OCI-LY7 (cell line): ENCODE results near the gene TMEM144. TPM values are rescaled to one million over a fixed set of nuclear protein-coding genes. Genes with fewer than 3 reads are reported as not detected.

Source experiments
- BruUV-seq: library from RNA; stranded (reverse); fragments of 400-500 nt; replicated peaks from 2 replicates; lab custom pipeline; 2021; lab: Mats Ljungman, UMichigan
- CTCF ChIA-PET: fragments of 300-600 bp; sonication (Branson Sonifier 250); formaldehyde crosslinking; loops from one replicate; lab custom pipeline; 2022; ENCODE audit warnings: antibody characterized with exemption; ENCODE audit not compliant: unreplicated experiment; lab: Charles Lee
- POLR2A ChIA-PET: fragments of 300-600 bp; sonication (Branson Sonifier 250); formaldehyde crosslinking; loops from one replicate; lab custom pipeline; 2022; ENCODE audit warnings: antibody characterized with exemption; lab: Charles Lee
- DNase-seq: peaks from one replicate; pipeline ENCODE4 v3.0.0-alpha.2; 2015; ENCODE audit warnings: low spot score
- H2AFZ ChIP-seq: fragments of 200-600 bp; sonication (generic), shearing (Covaris generic); 2 replicates; pipeline ENCODE4 v1.6.1; 2014; ENCODE audit warnings: mild to moderate bottlenecking, antibody characterized with exemption, low read length, moderate library complexity
- H3K27ac ChIP-seq: fragments of 200-600 bp; sonication (generic); 2 replicates; pipeline ENCODE4 v1.5.1; 2014; ENCODE audit warnings: mixed run types, low read depth, mild to moderate bottlenecking, moderate library complexity, low read length, inconsistent platforms; ENCODE audit not compliant: poor library complexity, severe bottlenecking
- H3K36me3 ChIP-seq: fragments of 200-600 bp; sonication (generic); 2 replicates; pipeline ENCODE4 v1.6.1; 2014; ENCODE audit warnings: mild to moderate bottlenecking, antibody characterized with exemption, low read length, moderate library complexity, mixed read lengths; ENCODE audit not compliant: insufficient read depth
- H3K4me1 ChIP-seq: fragments of 200-600 bp; sonication (generic); 2 replicates; pipeline ENCODE4 v1.5.1; 2014; ENCODE audit warnings: mild to moderate bottlenecking, low read length; ENCODE audit not compliant: insufficient read depth, poor library complexity, severe bottlenecking
- H3K4me2 ChIP-seq: fragments of 200-600 bp; sonication (generic); 2 replicates; pipeline ENCODE4 v1.6.1; 2014; ENCODE audit warnings: mild to moderate bottlenecking, low read length
- H3K4me3 ChIP-seq: fragments of 200-600 bp; sonication (generic); 2 replicates; pipeline ENCODE4 v1.5.1; 2014; ENCODE audit warnings: mild to moderate bottlenecking, low read depth, low read length; ENCODE audit not compliant: poor library complexity, severe bottlenecking
- H3K79me2 ChIP-seq: fragments of 200-600 bp; sonication (generic); 2 replicates; pipeline ENCODE4 v1.6.1; 2016; ENCODE audit warnings: low read depth, mild to moderate bottlenecking, low read length, moderate library complexity, mixed read lengths; ENCODE audit not compliant: insufficient read depth
- H3K9me2 ChIP-seq: fragments of 200-600 bp; sonication (generic); 2 replicates; pipeline ENCODE4 v1.6.1; 2016; ENCODE audit warnings: mild to moderate bottlenecking, low read length, mixed read lengths; ENCODE audit not compliant: insufficient read depth
- H3K9me3 ChIP-seq: fragments of 200-600 bp; sonication (generic); 2 replicates; pipeline ENCODE4 v1.6.1; 2014; ENCODE audit warnings: mild to moderate bottlenecking, mixed run types, low read length, mixed read lengths
- H4K20me1 ChIP-seq: fragments of 200-600 bp; sonication (generic); 2 replicates; pipeline ENCODE4 v1.6.1; 2014; ENCODE audit warnings: mild to moderate bottlenecking, antibody characterized with exemption, low read length, moderate library complexity, mixed read lengths; ENCODE audit not compliant: insufficient read depth
- EZH2phosphoT487 ChIP-seq: fragments of 200-600 bp; sonication (generic); IDR thresholded peaks from 2 replicates; pipeline ENCODE4 v1.6.1; 2018; ENCODE audit warnings: low read depth, borderline replicate concordance, mild to moderate bottlenecking, mixed run types, antibody characterized with exemption, low read length, moderate library complexity, mixed read lengths
- intact Hi-C: fragments of 100-400 bp; cut with micrococcal nuclease; formaldehyde crosslinking; loops from one replicate; pipeline ENCODE4 v1.10.0; 2022; ENCODE audit not compliant: unreplicated experiment
- total RNA-seq, 2 experiments: library from RNA; depleted of rRNA in 1 of 2; stranded (reverse); fragments of >200 nt in 1 of 2; shearing (Covaris generic) in 1 of 2; gene quantifications; 2 replicates each; pipeline ENCODE4 v1.2.3, GENCODE V29; 2014 to 2022
- TF ChIP-seq, protein P1 (sequence below): fragments of 200-600 bp; sonication (generic); conservative IDR thresholded peaks from 2 replicates; pipeline ENCODE4 v1.5.1; 2014; ENCODE audit warnings: mild to moderate bottlenecking, antibody characterized with exemption, low read length, moderate library complexity, mixed read lengths

Gene TMEM144
- total RNA-seq, 2 experiments from 2014 or later = 0.30 TPM; not detected in 1

DNA sequence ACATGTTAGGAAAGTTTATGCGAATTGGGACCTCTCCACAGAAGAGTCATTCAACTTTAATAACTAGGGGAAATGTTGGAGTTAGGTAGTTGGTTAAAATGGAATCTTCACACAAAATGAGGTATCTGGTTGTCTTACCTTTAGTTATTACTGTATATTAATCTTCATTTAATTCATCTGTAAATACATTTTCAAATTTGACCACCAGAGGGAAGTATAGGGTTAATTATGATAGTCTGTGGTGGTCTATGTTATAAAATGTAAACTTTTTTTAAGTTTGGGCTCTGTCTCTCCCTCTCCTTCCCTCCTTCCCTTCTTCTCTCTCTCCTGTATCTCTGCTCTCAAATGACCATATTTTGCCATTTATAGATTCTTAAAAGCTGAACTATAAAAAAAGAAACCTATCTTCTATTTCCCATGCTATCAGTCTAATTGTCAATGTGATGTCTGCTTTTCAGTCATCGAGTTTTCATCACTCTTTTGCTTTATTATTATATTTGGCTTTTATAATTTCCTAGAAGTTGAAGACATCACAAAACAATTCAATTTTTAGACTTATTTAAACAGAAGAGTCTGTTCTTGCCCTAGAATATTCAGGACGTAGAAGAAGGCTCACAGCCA, 49.8 kb downstream of the TMEM144 start:
- Histone ChIP-seq H2AFZ (no peak overlapping the region), H3K79me2 (no peaks in the 10 kb centered on the region), H4K20me1 (no peaks in the 10 kb centered on the region), H3K4me2 (no peak overlapping the region), H3K36me3 (no peaks in the 10 kb centered on the region), H3K9me3 (no peaks in the 10 kb centered on the region), H3K4me1 (no peaks in the 10 kb centered on the region), H3K4me3 (no peak overlapping the region), H3K9me2 (no peaks in the 10 kb centered on the region), H3K27ac (no peak overlapping the region)
- no TSS peak for BruUV-seq
- POLR2A ChIA-PET = interaction anchor here (0.9 kb wide), 1 partner anchor 330 kb away, joined by 3 read pairs; no protein-coding TSS in a partner anchor
- CTCF ChIA-PET = no interaction called here
- peak; percentile 29 for DNase-seq
- no peak for TF ChIP-seq EZH2phosphoT487
- TF ChIP-seq, protein P1, sequence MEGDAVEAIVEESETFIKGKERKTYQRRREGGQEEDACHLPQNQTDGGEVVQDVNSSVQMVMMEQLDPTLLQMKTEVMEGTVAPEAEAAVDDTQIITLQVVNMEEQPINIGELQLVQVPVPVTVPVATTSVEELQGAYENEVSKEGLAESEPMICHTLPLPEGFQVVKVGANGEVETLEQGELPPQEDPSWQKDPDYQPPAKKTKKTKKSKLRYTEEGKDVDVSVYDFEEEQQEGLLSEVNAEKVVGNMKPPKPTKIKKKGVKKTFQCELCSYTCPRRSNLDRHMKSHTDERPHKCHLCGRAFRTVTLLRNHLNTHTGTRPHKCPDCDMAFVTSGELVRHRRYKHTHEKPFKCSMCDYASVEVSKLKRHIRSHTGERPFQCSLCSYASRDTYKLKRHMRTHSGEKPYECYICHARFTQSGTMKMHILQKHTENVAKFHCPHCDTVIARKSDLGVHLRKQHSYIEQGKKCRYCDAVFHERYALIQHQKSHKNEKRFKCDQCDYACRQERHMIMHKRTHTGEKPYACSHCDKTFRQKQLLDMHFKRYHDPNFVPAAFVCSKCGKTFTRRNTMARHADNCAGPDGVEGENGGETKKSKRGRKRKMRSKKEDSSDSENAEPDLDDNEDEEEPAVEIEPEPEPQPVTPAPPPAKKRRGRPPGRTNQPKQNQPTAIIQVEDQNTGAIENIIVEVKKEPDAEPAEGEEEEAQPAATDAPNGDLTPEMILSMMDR = peak; percentile 76
- intact Hi-C loops = loop anchor here (1.0 to 10.0 kb wide), 4 partner anchors 68 to 945 kb away; no protein-coding TSS in a partner anchor

DNA sequence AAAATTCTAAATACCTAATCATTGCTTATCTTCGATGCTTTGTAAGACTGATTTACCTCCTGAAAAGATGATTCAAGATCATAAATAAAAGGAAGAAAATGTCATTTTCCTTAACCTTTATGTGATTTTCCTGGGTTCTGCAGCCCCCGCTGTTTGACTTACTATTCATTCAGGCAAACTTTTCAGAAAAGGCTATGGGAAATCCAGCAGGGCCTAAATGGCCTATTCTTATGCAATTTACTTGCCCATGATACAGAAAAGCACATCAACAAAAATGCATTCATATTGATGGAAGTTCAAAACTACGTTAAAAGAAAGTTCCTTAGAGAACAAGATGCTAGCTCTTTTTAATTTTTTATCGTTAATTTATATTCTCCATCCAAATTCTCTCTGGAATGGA, 51.2 kb downstream of the TMEM144 start:
- Histone ChIP-seq H3K27ac (no peak overlapping the region), H3K4me2 (no peak overlapping the region), H3K4me1 (no peaks in the 10 kb centered on the region), H4K20me1 (no peaks in the 10 kb centered on the region), H3K9me2 (no peaks in the 10 kb centered on the region), H3K36me3 (no peaks in the 10 kb centered on the region), H3K9me3 (no peaks in the 10 kb centered on the region), H3K4me3 (no peak overlapping the region), H2AFZ (no peak overlapping the region), H3K79me2 (no peaks in the 10 kb centered on the region)
- ChIA-PET CTCF (no interaction called here), POLR2A (no interaction called here)
- TF ChIP-seq, protein P1 = no peak
- TF ChIP-seq EZH2phosphoT487 = no peak
- DNase-seq = no peak
- BruUV-seq = no TSS peak
- intact Hi-C loops = loop anchor here (10.0 kb wide), 1 partner anchor 943 kb away; no protein-coding TSS in a partner anchor

DNA sequence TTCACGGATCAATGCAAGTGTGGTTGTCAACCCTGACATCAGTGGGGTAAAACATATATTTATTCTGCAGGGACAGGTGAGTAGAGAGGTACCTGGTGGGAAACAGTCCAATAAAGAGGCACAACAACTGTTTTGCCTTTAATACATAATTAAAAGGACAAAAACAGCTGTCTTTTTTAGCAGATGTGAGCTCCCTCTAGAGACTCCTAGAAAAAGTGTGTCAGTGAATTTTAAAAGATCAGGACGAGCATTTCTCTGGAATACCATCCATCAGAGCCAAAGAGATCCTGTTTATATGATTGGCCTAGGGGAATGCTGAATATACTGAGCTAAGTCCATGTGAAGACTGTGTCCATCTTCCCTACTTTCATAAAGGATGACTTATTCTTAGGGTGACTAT, 58.3 kb downstream of the TMEM144 start:
- H3K27ac ChIP-seq = no peak overlapping the region
- TF ChIP-seq EZH2phosphoT487 = no peak
- TF ChIP-seq, protein P1 = no peak
- no peak overlapping the region for H3K4me3 ChIP-seq
- H4K20me1 ChIP-seq = no peaks in the 10 kb centered on the region
- intact Hi-C loops = loop anchor here (10.0 kb wide), 1 partner anchor 936 kb away; no protein-coding TSS in a partner anchor
- H2AFZ ChIP-seq = no peak overlapping the region
- H3K79me2 ChIP-seq = no peaks in the 10 kb centered on the region
- DNase-seq = no peak
- H3K36me3 ChIP-seq = no peaks in the 10 kb centered on the region
- ChIA-PET POLR2A (interaction anchor here (0.8 kb wide), 1 partner anchor 571 kb away, joined by 5 read pairs; no protein-coding TSS in a partner anchor), CTCF (no interaction called here)
- H3K9me3 ChIP-seq = no peaks in the 10 kb centered on the region
- H3K4me2 ChIP-seq = no peak overlapping the region
- no peaks in the 10 kb centered on the region for H3K4me1 ChIP-seq
- BruUV-seq = no TSS peak
- no peaks in the 10 kb centered on the region for H3K9me2 ChIP-seq
